ENCODE measurements around the gene CHCHD4. TPM values are rescaled to one million over a fixed set of nuclear protein-coding genes. Genes with fewer than 3 reads are reported as not detected.
A peak's percentile ranks its signal among the peaks of the same experiment; 100 is the strongest.

Gene CHCHD4
- total RNA-seq, 1 experiment from 2014 or later, result 27.5 TPM

DNA sequence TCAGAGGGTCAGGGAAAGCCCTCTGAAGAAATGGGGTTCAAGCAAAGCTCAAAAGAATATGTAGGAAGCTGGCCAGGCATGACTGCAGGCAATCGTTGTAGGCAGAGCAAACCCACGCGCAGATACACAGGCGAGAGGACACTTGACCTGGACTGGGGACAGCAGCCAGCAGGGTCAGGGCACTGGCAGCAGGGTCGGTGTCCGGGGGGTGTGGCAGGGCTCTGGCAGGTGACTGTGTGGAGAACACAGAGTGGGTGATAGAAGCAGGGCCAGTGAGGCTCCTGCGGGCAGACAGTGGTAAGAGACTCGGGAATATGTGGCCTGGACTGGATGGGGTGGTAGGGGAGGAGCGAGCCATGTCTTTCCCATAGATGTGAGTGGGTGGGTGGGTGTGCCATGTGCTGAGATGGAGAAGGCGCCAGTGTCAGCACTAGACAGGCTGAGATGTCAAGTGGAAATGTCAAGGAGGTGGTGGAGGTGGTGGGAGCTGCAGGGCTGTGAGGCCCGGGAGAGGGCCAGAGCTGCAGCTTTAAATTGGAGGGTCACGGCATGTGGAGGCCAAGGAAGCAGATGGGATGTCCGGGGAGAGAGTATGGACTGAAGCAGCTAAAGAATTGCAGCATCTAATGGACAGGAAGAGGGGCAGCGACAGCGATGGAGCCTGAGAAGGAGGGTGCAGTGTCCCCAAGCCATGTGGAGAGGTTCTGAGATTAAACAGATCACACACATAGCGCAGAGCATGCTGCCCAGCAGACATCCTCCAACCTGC lies 13.6 kb upstream of the CHCHD4 start (continued):
- TF ChIP-seq, protein P1, sequence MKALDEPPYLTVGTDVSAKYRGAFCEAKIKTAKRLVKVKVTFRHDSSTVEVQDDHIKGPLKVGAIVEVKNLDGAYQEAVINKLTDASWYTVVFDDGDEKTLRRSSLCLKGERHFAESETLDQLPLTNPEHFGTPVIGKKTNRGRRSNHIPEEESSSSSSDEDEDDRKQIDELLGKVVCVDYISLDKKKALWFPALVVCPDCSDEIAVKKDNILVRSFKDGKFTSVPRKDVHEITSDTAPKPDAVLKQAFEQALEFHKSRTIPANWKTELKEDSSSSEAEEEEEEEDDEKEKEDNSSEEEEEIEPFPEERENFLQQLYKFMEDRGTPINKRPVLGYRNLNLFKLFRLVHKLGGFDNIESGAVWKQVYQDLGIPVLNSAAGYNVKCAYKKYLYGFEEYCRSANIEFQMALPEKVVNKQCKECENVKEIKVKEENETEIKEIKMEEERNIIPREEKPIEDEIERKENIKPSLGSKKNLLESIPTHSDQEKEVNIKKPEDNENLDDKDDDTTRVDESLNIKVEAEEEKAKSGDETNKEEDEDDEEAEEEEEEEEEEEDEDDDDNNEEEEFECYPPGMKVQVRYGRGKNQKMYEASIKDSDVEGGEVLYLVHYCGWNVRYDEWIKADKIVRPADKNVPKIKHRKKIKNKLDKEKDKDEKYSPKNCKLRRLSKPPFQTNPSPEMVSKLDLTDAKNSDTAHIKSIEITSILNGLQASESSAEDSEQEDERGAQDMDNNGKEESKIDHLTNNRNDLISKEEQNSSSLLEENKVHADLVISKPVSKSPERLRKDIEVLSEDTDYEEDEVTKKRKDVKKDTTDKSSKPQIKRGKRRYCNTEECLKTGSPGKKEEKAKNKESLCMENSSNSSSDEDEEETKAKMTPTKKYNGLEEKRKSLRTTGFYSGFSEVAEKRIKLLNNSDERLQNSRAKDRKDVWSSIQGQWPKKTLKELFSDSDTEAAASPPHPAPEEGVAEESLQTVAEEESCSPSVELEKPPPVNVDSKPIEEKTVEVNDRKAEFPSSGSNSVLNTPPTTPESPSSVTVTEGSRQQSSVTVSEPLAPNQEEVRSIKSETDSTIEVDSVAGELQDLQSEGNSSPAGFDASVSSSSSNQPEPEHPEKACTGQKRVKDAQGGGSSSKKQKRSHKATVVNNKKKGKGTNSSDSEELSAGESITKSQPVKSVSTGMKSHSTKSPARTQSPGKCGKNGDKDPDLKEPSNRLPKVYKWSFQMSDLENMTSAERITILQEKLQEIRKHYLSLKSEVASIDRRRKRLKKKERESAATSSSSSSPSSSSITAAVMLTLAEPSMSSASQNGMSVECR (CRISPR knock-in tag; IDR thresholded peaks at IDR 0.05; ENCODE audit: borderline replicate concordance), result no peak
- TF ChIP-seq, protein P2, sequence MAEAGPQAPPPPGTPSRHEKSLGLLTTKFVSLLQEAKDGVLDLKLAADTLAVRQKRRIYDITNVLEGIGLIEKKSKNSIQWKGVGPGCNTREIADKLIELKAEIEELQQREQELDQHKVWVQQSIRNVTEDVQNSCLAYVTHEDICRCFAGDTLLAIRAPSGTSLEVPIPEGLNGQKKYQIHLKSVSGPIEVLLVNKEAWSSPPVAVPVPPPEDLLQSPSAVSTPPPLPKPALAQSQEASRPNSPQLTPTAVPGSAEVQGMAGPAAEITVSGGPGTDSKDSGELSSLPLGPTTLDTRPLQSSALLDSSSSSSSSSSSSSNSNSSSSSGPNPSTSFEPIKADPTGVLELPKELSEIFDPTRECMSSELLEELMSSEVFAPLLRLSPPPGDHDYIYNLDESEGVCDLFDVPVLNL (CRISPR knock-in tag; IDR thresholded peaks at IDR 0.05; ENCODE audit: borderline replicate concordance, low read depth), result no peak
- TF ChIP-seq CREM (CRISPR knock-in tag; IDR thresholded peaks at IDR 0.05), result no peak

DNA sequence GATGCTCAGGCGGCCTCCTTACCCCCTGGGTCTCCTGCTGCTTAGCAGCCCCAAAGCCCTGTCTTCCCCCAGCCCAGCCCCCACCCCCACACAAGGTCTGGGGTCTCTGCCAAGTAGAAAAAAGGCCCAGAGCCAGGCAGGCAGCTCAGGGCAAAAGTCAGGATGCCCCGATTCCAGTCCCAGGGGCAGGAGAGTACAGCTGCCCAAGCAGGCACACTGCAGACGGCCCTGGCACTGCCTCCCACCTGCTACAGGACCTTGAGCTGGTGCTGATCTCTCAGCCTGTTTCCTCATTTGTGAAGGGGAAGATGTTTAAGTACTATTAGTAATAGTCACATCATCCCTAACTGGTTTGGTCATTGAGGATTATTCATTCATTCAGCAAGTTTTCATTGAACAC lies 12.8 kb upstream of the CHCHD4 start:
- Mint-ChIP-seq H3K27me3 (ENCODE audit: low read depth) (no peaks in the 10 kb centered on the region), H3K4me1 (no peaks in the 10 kb centered on the region), H3K4me3 (no peak overlapping the region), H3K27ac (no peak overlapping the region), H3K9me3 (no peaks in the 10 kb centered on the region), H3K36me3 (peaks cover 27% of the 10 kb centered on the region)
- peak; percentile 3 for DNase-seq (ENCODE audit: low spot score)
- POLR2A ChIA-PET, result no interaction called here
- CTCF ChIA-PET, result no interaction called here
- no peak for TF ChIP-seq IRF2 (CRISPR knock-in tag; IDR thresholded peaks at IDR 0.05; ENCODE audit: borderline replicate concordance, low read depth)
- TF ChIP-seq AR (CRISPR knock-in tag; IDR thresholded peaks at IDR 0.05), result no peak
- no peak for TF ChIP-seq NR1H2 (CRISPR knock-in tag; IDR thresholded peaks at IDR 0.05)
- no peak for TF ChIP-seq CBFB (CRISPR knock-in tag; IDR thresholded peaks at IDR 0.05; ENCODE audit: low read depth)
- TF ChIP-seq, protein P3, sequence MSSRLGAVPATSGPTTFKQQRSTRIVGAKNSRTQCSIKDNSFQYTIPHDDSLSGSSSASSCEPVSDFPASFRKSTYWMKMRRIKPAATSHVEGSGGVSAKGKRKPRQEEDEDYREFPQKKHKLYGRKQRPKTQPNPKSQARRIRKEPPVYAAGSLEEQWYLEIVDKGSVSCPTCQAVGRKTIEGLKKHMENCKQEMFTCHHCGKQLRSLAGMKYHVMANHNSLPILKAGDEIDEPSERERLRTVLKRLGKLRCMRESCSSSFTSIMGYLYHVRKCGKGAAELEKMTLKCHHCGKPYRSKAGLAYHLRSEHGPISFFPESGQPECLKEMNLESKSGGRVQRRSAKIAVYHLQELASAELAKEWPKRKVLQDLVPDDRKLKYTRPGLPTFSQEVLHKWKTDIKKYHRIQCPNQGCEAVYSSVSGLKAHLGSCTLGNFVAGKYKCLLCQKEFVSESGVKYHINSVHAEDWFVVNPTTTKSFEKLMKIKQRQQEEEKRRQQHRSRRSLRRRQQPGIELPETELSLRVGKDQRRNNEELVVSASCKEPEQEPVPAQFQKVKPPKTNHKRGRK (CRISPR knock-in tag; IDR thresholded peaks at IDR 0.05; ENCODE audit: borderline replicate concordance), result no peak
- no peak for TF ChIP-seq SMAD4 (CRISPR knock-in tag; IDR thresholded peaks at IDR 0.05)
- no peak for TF ChIP-seq SMAD3 (CRISPR knock-in tag; IDR thresholded peaks at IDR 0.05; ENCODE audit: borderline replicate concordance)
- no peak for TF ChIP-seq ATF1 (CRISPR knock-in tag; IDR thresholded peaks at IDR 0.05)
- TF ChIP-seq SOX15 (CRISPR knock-in tag; IDR thresholded peaks at IDR 0.05), result no peak
- ATAC-seq, result no peak

GRCh38 chr3:14137004-14137403 lies 12.3 kb upstream of the CHCHD4 start:
- ChIA-PET POLR2A (no interaction called here), CTCF (no interaction called here)
- ATAC-seq (no peak), DNase-seq (ENCODE audit: low spot score) (no peak)
- Mint-ChIP-seq H3K36me3 (peaks cover 31% of the 10 kb centered on the region), H3K27ac (no peak overlapping the region), H3K4me1 (no peaks in the 10 kb centered on the region), H3K27me3 (ENCODE audit: low read depth) (no peaks in the 10 kb centered on the region), H3K4me3 (no peak overlapping the region), H3K9me3 (no peaks in the 10 kb centered on the region)
- no peak for TF ChIP-seq KAT7 (CRISPR knock-in tag; IDR thresholded peaks at IDR 0.05; ENCODE audit: borderline replicate concordance)
- TF ChIP-seq, protein P2 (CRISPR knock-in tag; IDR thresholded peaks at IDR 0.05; ENCODE audit: borderline replicate concordance, low read depth), result no peak
- no peak for TF ChIP-seq FOXP4 (CRISPR knock-in tag; IDR thresholded peaks at IDR 0.05)
- no peak for TF ChIP-seq E2F1 (CRISPR knock-in tag; IDR thresholded peaks at IDR 0.05)
- no peak for TF ChIP-seq ZMAT4 (CRISPR knock-in tag; IDR thresholded peaks at IDR 0.05)
- no peak for TF ChIP-seq ZNF263 (CRISPR knock-in tag; IDR thresholded peaks at IDR 0.05; ENCODE audit: low read depth)
